ENCODE measurements around the gene LRRC74A.
A peak's percentile ranks its signal among the peaks of the same experiment; 100 is the strongest.

Gene LRRC74A

DNA sequence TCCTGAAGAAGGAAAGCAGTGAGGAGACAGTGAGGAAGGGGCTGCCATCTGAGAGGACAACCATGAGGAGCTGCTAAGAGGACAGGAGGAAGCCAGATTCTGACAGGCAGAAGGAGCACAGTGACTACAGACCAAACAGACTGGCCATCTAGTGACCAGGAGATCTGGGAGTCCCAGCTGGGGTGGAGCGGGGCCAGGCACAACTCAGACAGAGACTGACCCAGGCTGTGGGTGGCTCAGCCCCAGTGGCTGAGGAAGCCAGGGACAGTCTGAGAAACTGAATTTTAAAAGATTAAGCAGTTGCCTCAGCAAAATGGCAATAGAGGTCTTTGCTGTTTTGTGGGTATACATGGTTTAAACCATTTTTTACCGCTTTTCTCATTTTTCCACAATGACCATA lies 28.9 kb downstream of the LRRC74A start:
- DNase-seq = no peak

DNA sequence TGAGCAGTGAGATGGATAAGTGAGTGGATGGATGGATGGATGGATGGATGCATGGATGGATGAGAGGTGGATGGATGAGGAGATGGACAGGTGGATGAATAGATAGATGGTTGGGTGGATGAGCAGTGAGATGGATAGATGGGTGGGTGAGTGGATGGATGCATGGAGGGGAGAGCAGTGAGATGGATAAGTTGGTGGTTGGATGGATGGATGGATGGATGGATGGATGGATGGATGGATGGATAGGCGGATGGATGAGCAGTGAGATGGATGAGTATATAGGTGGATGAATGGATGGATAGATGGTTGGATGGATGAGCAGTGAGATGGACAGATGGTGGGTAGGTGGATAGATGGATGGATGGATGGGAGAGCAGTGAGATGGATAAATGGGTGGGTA lies 30.6 kb downstream of the LRRC74A start:
- DNase-seq = no peak

DNA sequence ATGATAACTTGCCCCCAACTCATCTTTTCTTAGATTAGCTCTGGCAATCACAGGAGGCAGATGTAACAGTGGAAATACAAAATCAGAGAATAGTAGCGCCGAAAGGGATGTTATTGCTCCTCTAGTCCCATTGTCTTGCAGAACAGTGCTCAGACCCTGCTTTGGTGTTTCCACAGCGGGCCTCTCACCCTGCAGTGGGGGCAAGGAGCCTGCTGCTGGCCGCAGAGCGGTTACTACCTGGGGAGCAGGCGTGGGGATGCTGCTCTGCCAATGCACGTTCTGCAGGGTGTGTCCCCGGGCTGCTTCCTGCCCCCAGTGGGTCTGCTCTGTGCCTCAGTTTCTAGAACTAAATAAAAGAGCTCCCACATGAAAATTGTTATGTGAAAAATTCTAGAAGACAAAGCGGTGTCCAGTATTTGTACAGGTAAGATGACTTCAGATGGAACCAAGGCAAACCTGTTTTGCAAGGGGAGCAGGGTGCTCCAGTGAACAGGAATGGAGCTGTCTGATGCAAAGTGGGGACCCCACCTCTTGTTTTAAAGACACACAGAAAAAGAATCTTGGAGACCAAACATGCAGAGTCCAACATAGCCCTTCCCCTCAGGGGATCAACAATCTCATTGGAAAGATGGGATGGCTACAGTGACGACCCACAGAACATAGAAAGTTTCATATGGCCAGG lies 35.5 kb downstream of the LRRC74A start:
- DNase-seq = no peak

DNA sequence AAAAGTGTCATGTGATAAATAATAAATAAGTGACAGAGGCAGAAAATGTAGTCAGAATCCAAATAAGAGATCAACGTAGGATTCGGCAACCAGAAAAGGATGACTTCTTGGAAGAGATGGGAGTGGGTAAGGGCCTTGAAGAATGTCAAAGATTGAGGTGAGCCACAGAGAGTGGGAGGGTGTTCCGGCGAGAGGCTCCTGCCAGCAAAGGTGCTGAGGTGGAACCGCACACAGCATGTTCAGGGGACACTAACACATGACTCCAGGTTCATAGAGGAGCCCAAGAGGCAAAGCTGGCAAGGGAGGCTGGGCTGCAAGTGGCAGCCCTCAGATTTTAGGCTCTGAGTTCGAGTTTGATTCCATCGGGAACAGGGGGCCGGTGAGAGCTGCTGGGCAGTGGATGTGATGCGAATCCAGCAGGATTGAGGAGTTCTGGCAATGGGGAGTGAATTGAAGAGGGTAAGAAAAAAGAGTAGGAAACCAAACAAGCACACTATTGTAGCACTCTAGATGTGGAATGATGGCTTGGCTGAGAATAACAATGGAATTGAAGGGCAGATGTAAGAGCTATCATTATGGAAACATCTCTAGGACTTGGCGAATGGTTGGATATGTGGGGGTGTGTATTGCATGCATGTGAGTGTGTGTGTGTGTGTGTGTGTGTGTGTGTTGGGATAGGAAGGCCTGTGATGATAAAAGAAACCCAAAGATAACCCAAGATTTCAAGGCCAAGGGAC lies 36.5 kb downstream of the LRRC74A start:
- no peak for DNase-seq

DNA sequence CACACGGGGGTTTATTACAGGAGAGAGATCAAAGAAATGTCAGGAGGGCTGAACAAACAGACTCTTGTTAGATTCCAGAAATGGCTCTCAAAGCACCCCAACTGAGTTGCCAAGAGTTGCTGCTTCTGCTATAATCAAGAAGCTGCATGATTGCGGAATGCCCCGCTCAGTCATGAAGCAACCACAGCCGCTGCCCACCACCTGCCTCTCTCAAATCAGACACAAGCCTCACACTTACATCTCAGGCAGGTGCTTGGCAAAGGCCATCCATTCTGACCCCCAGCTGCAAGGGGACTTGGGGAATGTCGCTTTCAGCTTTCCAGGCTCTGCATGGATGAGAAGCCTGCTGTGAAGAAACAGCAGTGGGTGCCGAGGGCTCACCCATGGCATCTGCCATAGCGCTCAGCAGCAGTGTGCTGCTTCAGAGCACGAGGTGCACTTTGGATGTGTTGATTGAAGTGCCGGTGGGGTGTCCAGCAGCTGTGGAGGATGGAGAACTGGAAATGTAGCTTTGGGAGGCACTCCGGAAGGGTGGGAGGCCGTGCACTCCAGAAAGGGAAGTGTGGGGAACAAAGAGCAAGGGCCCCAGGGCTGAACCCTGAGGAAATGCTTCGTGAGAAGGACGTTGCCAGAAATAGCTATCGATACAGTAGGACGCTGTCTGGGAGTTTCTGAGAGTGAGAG lies 37.7 kb downstream of the LRRC74A start:
- peak; percentile 32 for DNase-seq

DNA sequence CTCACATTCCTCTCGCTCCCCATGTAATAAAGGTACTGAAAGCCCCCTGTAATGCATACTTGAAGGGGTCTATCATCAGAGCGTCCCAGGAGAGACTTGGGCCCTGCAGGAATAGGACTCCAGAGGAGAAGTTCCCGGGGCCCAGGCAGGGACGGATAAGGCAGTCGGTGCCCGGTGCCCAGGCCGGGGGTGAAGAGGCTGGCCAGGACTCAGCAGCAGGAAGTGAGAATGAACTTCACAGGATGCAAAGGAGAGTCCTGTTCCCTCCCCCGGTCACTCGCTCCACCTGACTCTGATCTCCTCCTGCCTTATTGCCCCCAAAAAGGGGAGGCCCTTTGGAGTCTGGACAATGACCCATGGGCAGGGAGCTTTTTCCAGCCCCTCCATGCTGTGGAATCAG lies 40.2 kb downstream of the LRRC74A start:
- DNase-seq = no peak

DNA sequence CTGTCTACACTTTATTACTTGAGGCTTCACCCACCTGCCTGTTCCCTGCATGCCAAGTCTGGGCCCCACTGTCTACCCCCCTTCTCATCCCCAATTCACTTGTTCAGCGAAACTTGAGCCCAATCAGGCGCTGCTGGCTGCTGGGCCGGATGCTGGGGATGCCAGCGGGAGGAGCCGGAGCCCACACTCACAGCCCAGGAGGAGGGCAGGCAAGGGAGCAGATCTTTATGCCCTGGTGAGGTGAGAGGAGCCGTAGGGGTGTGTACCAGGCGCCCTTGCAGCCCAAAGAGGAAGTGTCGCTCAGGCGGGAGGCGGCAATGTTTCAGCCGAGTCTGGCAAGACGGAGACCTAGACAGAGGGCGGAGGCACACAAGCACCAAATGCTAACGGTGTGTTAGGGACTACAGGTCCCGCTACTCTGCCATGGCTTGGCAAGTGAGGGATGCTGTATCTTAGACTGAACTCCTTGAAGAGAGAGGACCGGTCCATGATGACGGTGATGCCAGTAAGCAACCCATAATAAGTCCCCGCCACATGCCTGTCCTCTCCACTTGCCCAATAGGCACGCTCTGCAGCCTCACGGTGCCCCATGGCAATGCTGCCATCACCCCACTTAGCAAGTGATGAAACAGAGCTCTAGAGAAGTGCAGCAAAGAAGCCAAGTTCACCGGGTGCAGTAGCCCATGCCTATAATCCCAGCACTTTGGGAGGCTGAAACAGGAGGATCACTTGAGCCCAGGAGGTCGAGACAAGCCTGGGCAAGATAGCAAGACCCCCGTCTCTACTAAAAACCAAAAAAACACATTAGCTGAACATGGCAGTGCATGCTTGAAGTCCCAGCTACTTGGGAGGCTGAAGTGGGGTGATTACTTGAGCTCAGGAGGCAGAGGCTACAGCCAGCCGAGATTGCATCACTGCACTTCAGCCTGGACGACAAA lies 41.6 kb downstream of the LRRC74A start:
- DNase-seq = no peak

DNA sequence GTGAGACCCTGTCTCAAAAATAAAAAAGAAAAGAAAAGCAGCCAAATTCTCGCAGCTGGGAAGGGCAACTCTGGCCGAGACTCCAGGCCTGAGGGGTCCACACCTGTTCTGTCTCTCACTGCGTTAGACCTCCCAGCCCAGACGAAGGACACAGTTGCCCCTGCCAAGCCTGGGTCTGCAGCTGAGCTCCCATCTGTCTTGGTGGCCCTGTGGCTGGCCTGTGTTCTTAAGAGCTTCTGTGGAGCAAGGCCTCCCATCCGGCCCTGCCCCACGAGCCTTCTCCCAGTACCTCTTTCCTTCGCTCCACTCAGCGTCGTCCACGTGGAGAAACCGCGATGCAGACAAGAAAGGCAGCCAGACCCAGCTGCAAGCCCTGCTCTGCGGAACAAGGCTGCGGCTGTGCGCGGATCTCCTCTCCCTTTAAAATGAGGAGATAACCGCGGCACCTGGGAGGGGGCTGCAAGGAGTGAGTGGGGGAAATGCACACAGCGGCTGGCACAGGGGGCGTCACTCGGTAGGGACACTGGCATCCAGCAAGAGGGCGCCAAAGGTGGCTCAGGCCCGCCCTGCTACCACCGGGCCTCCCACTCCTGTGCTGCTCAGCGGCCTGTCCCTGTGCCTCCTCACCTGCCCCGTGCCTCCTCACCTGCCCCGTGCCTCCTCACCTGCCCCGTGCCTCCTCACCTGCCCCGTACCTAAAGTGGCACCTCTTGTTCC lies 42.4 kb downstream of the LRRC74A start:
- DNase-seq = no peak

DNA sequence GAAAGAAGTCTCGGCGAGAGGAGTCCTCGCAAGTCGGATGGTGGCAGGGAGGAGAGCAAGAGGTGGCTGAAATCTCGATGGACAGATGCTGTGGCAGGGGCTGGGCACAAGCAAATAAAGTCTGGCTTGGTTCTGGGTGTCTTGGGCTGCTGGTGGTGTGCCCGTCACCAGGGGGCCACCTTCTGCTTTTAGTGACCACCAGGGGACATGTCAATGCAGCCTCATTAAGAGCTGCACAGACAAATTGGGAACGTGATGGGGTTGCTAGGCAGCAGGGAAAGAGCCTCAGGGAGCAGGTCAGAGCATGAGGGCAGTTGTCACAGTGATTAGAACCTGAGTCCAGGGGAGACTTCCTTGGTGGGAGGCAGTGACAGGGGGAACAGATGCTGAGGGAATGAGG lies 44.0 kb downstream of the LRRC74A start:
- no peak for DNase-seq

DNA sequence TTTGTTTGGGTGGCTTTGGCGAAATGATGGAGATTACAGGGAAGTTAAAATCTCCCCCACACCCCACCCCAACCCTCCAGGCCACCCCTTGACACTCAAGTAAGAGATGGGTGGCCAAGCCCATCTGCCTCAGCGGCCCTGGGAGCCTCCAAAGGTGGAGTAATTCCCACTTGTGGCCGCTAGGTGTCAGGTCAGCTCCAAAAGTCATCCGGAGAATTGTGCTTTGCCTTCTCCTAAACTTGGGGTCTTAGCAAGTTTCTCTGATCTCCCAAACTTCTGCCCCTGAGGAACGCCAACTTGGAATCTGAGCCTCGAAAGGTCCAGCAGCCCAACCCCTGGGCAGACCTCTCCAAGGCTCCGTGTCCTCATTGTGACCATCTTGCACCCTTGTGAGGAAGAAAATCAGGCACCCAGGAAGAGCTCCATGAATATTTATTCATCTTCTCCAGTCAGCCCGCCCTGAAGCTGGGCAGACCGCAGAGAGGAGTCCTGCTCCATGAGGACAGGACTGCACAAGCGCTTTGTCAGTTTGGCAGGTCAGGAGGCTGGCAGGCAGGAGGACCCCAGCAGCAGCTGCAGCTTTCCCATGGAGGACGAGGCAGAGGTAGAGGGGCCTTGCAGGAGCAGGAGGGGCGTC lies 46.7 kb downstream of the LRRC74A start:
- DNase-seq = no peak

DNA sequence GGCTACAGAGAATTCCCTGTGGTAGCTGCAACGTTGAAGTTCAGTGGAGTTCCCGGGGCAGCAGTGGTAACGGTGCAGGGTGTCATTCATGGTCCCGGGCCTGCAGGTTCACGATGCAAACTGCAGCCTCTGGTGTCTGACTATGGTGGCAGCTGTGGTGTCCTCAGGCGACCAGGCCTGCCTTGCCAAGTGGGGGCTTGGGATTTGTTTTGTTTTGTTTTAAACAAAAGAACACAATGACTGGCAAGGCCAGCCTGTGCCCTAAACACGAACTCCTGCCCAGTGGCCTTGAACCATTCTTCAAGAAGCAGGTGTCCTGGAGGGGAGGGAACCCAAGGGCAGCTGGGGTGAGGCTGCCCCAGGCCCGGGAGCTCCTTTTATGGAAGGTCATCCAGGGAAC lies 48.5 kb downstream of the LRRC74A start:
- DNase-seq = no peak

DNA sequence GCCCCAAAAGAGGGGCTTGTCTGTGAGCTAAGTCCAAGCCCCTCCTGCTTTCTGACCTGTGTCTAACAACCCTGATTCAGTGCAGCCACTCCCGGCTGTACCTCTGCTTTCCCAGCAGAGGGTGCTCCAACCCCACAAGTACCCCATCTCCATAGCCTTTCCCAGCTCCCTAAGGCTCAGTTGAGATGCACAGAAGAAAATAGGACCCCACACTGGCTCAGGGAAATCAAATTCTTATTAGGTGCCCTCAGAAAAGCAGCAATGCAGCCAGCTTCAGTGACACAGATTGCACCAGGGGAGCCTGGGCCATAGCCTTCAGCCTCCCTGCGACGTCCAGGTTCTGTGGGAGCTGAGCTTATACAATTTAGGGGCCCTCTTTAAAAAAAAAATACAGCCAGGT lies 49.9 kb downstream of the LRRC74A start:
- DNase-seq = no peak

DNA sequence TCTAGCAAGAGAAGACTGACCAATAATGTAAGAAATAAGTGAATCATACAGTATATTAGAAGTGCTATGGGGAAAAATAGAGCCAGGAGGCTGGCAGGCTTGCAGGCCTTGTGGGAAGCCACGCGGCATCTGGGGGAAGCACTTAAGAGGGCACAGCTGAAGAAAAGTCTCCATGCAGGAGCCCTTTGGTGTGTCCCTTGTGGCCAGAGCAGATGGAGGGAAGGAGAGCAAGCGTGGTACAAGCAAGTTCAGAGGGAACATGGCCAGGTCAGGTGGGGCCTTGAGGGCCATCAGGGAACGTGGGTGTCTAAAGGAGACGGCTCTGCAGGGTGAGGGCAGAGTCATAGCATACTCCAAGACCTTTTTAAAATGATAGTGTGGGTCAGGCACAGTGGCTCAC lies 51.7 kb downstream of the LRRC74A start:
- DNase-seq = no peak

DNA sequence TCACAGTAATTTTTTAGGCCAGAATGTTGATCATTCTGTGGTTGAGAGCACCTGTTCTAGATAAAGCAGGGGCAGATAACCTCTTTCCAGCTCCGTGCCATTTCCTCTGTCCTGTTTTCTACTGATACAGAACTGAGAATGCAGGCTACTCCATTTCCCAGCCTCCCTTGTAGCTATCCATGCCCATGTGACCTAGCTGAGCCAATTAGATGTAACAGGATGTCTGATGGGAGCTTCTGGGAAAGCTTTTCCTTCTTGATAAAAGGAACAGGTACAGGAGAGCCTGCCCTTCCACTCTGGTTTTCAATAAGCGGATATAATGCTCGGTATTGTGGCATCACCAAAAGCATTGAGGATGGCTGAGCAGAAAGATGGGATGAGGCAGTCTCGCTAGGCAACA lies 54.2 kb downstream of the LRRC74A start:
- DNase-seq = no peak

DNA sequence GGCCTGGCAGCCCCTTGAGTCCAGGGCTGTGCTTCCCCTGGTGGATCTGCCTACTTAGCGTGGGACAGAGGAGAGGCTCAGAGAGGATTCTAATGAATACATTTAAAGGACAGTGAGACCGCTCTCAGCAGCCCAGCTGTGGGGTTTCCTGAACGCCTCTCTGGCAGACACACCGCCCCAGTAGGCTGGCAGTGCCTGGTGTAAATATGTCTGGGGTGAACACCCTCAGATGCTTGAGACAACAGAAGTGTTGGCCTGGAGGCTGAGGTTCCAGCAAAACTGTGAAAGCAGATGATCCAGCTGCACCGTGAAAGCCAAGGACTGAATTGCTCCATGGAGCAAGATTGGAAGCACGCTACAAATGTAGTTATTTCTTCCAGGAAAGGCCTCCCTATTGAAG lies 55.1 kb downstream of the LRRC74A start:
- DNase-seq = no peak

DNA sequence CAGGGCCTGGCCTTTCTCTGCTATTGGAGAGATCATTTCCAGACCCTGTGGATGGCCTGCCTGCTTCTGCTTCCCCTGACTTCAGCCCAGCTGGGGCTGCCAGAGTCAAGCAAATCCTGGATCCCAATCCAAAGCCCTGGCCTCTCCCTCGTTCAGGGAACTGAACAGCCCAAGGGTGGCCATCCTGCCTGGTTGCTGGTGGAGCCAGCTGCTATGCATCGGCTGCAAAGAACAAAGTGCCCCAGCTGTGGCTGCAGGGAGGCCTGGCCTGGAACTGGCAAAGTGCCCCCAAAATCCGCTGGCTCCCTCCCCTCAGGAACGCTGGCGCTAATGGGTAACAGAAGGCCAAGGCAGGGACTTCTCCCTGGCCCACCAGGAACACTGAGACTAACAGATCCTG lies 56.4 kb downstream of the LRRC74A start:
- DNase-seq = no peak

DNA sequence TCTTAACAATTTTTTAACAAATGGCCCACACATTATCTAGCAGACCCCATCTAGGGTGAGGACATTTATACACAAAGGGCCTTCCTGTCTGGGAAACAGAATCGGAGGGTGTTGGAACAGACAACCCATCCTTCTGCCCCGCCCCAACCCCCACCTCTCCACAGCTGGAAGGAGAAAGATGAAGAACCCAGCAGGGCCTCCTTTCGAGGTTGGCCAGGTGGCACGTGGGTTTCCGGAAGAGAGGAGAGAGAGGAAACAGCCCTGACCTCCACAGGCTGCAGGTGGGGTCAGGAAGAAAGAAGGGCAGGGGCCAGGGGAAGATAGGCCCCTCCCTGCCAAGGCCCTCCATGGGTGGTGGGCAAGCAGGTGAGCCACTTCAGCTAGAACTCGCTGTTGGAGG lies 57.2 kb downstream of the LRRC74A start:
- no peak for DNase-seq

DNA sequence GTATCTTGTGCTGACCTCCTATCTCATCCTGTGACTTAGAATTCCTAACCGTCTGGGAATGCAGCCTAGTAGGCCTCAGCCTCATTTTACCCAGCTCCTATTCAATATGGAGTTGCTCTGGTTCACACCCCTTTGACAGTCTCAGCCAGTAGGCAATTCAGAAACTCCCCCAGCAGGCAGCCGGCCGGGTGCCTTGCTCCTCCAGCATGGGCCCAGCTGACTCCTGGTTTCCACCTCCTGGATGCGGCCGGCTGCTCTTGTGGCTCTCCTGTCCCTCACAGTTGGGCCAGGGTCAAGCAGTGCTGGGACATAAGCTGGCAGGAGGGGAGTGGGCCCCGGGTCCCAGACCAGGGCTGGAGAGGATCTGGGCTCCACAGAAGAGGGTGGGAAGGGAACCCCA lies 58.2 kb downstream of the LRRC74A start:
- DNase-seq = no peak

DNA sequence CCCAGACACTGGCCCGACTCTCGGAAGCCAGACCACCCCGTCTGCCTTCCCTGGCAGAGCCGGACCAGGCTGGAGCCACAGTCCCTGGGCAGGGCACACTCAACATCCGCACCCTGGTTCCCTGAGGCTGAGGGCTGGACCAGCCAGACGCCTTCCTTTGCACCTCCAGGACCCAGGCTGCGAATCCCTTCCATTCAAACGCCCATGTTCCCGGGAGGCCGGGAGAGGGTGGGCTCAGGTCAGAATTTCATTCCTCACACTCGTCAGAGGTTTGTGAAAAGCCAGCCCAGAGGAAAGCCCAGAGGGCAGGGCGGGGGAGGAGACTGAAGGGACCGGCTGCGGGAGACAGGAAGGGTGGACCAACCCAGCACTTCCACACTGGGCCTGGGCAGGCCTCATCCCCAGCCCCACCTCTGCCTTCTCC lies 58.7 kb downstream of the LRRC74A start:
- DNase-seq = no peak

DNA sequence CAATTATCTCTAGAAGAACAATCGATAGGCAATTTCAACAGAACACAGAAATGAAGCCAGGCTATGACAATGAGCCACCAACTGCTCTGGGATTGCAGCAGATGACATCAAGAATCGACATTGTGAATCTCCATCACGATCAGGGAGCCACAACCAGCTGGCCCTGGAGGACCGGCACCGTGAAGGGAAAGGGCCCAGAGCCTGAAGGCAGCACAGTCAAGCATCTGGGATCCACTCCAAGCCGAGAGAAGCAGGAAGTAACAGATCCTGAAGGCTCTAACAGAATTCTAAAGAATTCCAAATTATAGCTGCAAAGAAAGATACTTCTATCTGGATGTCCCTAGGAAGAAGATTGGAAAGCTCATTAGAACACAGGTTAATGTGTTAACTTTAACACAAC lies 61.0 kb downstream of the LRRC74A start:
- no peak for DNase-seq

DNA sequence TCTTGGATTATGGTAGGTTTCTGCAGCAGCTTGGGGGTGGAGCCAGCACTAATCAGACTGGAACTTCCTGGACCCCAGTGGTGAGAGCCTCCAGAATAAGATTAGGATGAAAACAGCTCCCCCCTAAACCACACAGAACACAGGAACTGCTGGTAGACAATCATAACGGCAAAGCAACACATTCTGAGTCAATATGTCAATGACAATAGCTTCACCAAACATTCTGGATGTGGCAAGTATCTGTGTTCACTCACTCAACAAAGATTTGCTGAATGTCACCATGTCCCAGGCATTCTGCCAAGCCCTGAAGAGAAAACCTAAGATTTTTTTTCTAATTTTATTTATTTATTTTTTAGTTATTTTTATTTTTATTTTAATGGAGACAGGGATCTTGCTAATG lies 65.2 kb downstream of the LRRC74A start:
- no peak for DNase-seq

DNA sequence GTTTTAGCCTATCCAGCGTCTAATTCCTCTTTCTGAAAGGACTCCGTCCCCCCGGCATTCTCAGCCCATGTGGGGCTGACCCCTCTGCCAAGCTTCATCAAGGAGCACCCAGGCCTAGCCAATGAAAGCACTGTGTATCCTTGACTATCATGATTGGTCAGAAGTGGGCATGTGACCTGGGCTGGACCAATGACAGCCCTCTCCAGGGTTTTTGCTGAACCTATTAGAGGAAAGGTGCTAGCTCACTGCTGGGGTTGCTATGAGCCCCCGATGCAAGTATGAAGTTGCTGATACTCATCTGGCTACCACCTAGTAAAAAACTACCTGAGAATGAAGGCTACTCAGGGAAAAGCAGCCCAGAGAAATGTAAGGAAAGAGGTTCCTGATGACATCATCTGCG lies 68.1 kb downstream of the LRRC74A start:
- DNase-seq = no peak

Measured in GF-D8 (cell line).